ENCODE data around the gene CCNF. TPM values are rescaled to one million over a fixed set of nuclear protein-coding genes. Genes with fewer than 3 reads are reported as not detected.
A peak's percentile ranks its signal among the peaks of the same experiment; 100 is the strongest.
"Not testable (repeated sequence)": the region's sequence is repeated elsewhere in the genome, so short reads cannot be mapped to it uniquely, and the experiment has no call there.

Gene CCNF
- total RNA-seq: 1 to 10 TPM in 2 of 4 donors, under 1 TPM in 2; 0.27 to 2.1 (median 0.82) TPM

- peak within 1 kb of the TSS; percentile 76 to 91 for H3K4me3 ChIP-seq
- no CpG with 5 or more reads among the region's 103 CpGs for WGBS, 2 donors (ENCODE audit: low coverage in 1 of 2)
- TF ChIP-seq POLR2A (IDR thresholded peaks at IDR 0.05) (peak; percentile 3 to 32), POLR2AphosphoS5 (IDR thresholded peaks at IDR 0.05) (peak; percentile 43), CTCF (IDR thresholded peaks at IDR 0.05) (peak in 3 of 4 experiments; percentile 26 to 43 (median 38)), EP300 (IDR thresholded peaks at IDR 0.05) (no peak)
- H3K4me1 ChIP-seq: peaks cover 0 to 20% (median 10%) of the 10 kb centered on the region in 3 donors
- peak within 1 kb of the TSS; percentile 5 to 85 (median 84) for H3K27ac ChIP-seq
- H3K9me3 ChIP-seq: no peaks in the 10 kb centered on the region
- peak; percentile 98 for ATAC-seq
- H3K27me3 ChIP-seq: no peaks in the 10 kb centered on the region
- H3K36me3 ChIP-seq: peaks cover 0 to 7% of the 10 kb centered on the region in 2 donors
Observed at GRCh38 chr16:2429034-2429770, at the start of gene CCNF. Gene CCNF (plus strand): TSS chr16:2429447. CDS start chr16:2429482, 35 bp downstream.

GRCh38 chr16:2383501-2383900 lies 45.7 kb upstream of the CCNF start:
- Histone ChIP-seq H3K4me1 (no peaks in the 10 kb centered on the region), H3K27ac (no peak overlapping the region), H3K36me3 (no peaks in the 10 kb centered on the region), H3K4me3 (no peak overlapping the region), H3K9me3 (peaks cover 0 to under 1% (median 0%) of the 10 kb centered on the region in 3 donors), H3K27me3 (peaks cover 14% of the 10 kb centered on the region)
- no peak for ATAC-seq
- TF ChIP-seq POLR2AphosphoS5 (IDR thresholded peaks at IDR 0.05): no peak
- no peak for TF ChIP-seq CTCF (IDR thresholded peaks at IDR 0.05)
- no peak for TF ChIP-seq POLR2A (IDR thresholded peaks at IDR 0.05)
- no peak for TF ChIP-seq EP300 (IDR thresholded peaks at IDR 0.05)
- WGBS, 2 donors (ENCODE audit: low coverage in 1 of 2): 89 to 100% methylated on average over 1 of the region's 1 CpG

- 10 to 19% methylated on average over 2 of the region's 2 CpGs for WGBS, 2 donors (ENCODE audit: low coverage in 1 of 2)
- ATAC-seq: no peak
- H3K27ac ChIP-seq: no peak overlapping the region
- H3K27me3 ChIP-seq: peaks cover 14% of the 10 kb centered on the region
- no peaks in the 10 kb centered on the region for H3K36me3 ChIP-seq
- no peaks in the 10 kb centered on the region for H3K4me1 ChIP-seq
- H3K4me3 ChIP-seq: no peak overlapping the region
- no peak for TF ChIP-seq EP300 (IDR thresholded peaks at IDR 0.05)
- no peak for TF ChIP-seq POLR2AphosphoS5 (IDR thresholded peaks at IDR 0.05)
- no peak for TF ChIP-seq CTCF (IDR thresholded peaks at IDR 0.05)
- no peak for TF ChIP-seq POLR2A (IDR thresholded peaks at IDR 0.05)
- peaks cover 0 to 10% (median 0%) of the 10 kb centered on the region in 3 donors for H3K9me3 ChIP-seq
Observed at GRCh38 chr16:2384426-2384825, 44.8 kb upstream of the CCNF start.

- Histone ChIP-seq H3K4me3 (no peak overlapping the region), H3K27ac (no peak overlapping the region), H3K36me3 (no peaks in the 10 kb centered on the region), H3K9me3 (peaks cover 0 to 11% (median 0%) of the 10 kb centered on the region in 3 donors), H3K27me3 (peaks cover 14% of the 10 kb centered on the region), H3K4me1 (no peaks in the 10 kb centered on the region)
- TF ChIP-seq CTCF (IDR thresholded peaks at IDR 0.05) (no peak), EP300 (IDR thresholded peaks at IDR 0.05) (no peak), POLR2AphosphoS5 (IDR thresholded peaks at IDR 0.05) (no peak), POLR2A (IDR thresholded peaks at IDR 0.05) (no peak)
- ATAC-seq: no peak
- 42 to 51% methylated on average over 2 to 3 of the region's 3 CpGs for WGBS, 2 donors (ENCODE audit: low coverage in 1 of 2)
Observed at GRCh38 chr16:2385190-2385836, 43.9 kb upstream of the CCNF start.

GRCh38 chr16:2385982-2386381 lies 43.3 kb upstream of the CCNF start:
- Histone ChIP-seq H3K27me3 (peaks cover 14% of the 10 kb centered on the region), H3K9me3 (peaks cover 0 to 11% (median 0%) of the 10 kb centered on the region in 3 donors)
- ATAC-seq, H3K36me3 ChIP-seq, H3K4me1 ChIP-seq, H3K27ac ChIP-seq, H3K4me3 ChIP-seq: not testable (repeated sequence)
- WGBS, 2 donors (ENCODE audit: low coverage in 1 of 2): 58% methylated on average over 4 of the region's 19 CpGs; no CpG with 5 or more reads in 1 of the 2 donors
